CD14-positive monocyte (primary cell): ENCODE measurements around the gene PCDHGA10. TPM values are rescaled to one million over a fixed set of nuclear protein-coding genes. Genes with fewer than 3 reads are reported as not detected.

Source experiments
- DNase-seq, 3 donors: peaks; one replicate each; pipeline ENCODE4 v3.0.0-alpha.2; 2011 to 2022
- H2AFZ ChIP-seq: 2 replicates; pipeline ENCODE4 v1.6.0; 2012; ENCODE audit warnings: mild to moderate bottlenecking, low read depth, low read length, inconsistent platforms; ENCODE audit not compliant: insufficient read depth, poor library complexity, severe bottlenecking
- H3K27ac ChIP-seq, 2 donors: 1 replicate in 1 of 2; 2 replicates in 1 of 2; pipeline ENCODE4 v1.5.1; 2012 to 2013; ENCODE audit warnings: low read length in 2 of 2, control low read depth in 1 of 2, inconsistent platforms in 1 of 2, low read depth in 1 of 2, mild to moderate bottlenecking in 1 of 2
- H3K27me3 ChIP-seq, 2 donors: one replicate each; pipeline versions ENCODE4 v1.6.0 to v1.6.1; 2011 to 2013; ENCODE audit warnings: low read length in 2 of 2; ENCODE audit not compliant: control insufficient read depth in 2 of 2, insufficient read depth in 2 of 2
- H3K36me3 ChIP-seq, 2 donors: replicated peaks in 1 of 2; 1 replicate in 1 of 2; 2 replicates in 1 of 2; pipeline versions ENCODE4 v1.5.1 to v1.6.1; 2012 to 2013; ENCODE audit warnings: low read length in 2 of 2, control low read depth in 1 of 2, inconsistent platforms in 1 of 2, mild to moderate bottlenecking in 1 of 2; ENCODE audit not compliant: insufficient read depth in 2 of 2, control insufficient read depth in 1 of 2
- H3K4me1 ChIP-seq, 2 donors: 1 replicate in 1 of 2; 2 replicates in 1 of 2; pipeline versions ENCODE4 v1.5.1 to v1.6.1; 2012 to 2013; ENCODE audit warnings: low read length in 2 of 2, control low read depth in 1 of 2, inconsistent platforms in 1 of 2, mild to moderate bottlenecking in 1 of 2, moderate library complexity in 1 of 2; ENCODE audit not compliant: insufficient read depth in 2 of 2, control insufficient read depth in 1 of 2
- H3K4me2 ChIP-seq: replicated peaks from 2 replicates; pipeline ENCODE3; 2012; ENCODE audit warnings: low read length, moderate library complexity, mild to moderate bottlenecking; ENCODE audit not compliant: poor library complexity, severe bottlenecking; ENCODE audit errors: extremely low read depth
- H3K4me3 ChIP-seq, 3 experiments: fragments of 200-600 bp in 1 of 3; sonication (generic) in 1 of 3; replicated peaks in 1 of 3; 1 replicate in 2 of 3; 2 replicates in 1 of 3; pipeline ENCODE4 v1.5.1; 2011 to 2013; ENCODE audit warnings: low read length in 3 of 3, mild to moderate bottlenecking in 3 of 3, control low read depth in 2 of 3, low read depth in 2 of 3, inconsistent platforms in 1 of 3, moderate library complexity in 1 of 3
- H3K79me2 ChIP-seq: 2 replicates; pipeline ENCODE4 v1.6.0; 2012; ENCODE audit warnings: mild to moderate bottlenecking, control low read depth, inconsistent platforms, low read length, moderate library complexity; ENCODE audit not compliant: insufficient read depth
- H3K9ac ChIP-seq: 2 replicates; pipeline ENCODE4 v1.6.0; 2017; ENCODE audit warnings: low read length, mild to moderate bottlenecking; ENCODE audit not compliant: insufficient read depth, poor library complexity, severe bottlenecking
- H3K9me3 ChIP-seq, 2 donors: replicated peaks in 1 of 2; 1 replicate in 1 of 2; 2 replicates in 1 of 2; pipeline versions ENCODE4 v1.5.1 to v1.6.1; 2012 to 2013; ENCODE audit warnings: low read length in 2 of 2, control low read depth in 1 of 2; ENCODE audit not compliant: control insufficient read depth in 1 of 2, insufficient read depth in 1 of 2
- H4K20me1 ChIP-seq: 2 replicates; pipeline ENCODE4 v1.6.0; 2012; ENCODE audit warnings: mild to moderate bottlenecking, low read length, control low read depth, moderate library complexity; ENCODE audit not compliant: insufficient read depth
- H3K27ac Mint-ChIP-seq, 7 donors: one replicate each; pipeline ENCODE4 v1.8.0; 2020; ENCODE audit warnings: mild to moderate bottlenecking in 7 of 7, mixed read lengths in 7 of 7, moderate library complexity in 6 of 7, inconsistent platforms in 2 of 7
- H3K27me3 Mint-ChIP-seq, 3 donors: one replicate each; pipeline ENCODE4 v1.8.0; 2021 to 2022; ENCODE audit warnings: low read depth in 3 of 3, mild to moderate bottlenecking in 3 of 3, mixed read lengths in 3 of 3, moderate library complexity in 3 of 3, inconsistent platforms in 1 of 3
- H3K36me3 Mint-ChIP-seq, 2 donors: one replicate each; pipeline ENCODE4 v1.8.0; 2020; ENCODE audit warnings: mixed read lengths in 2 of 2, inconsistent platforms in 1 of 2, mild to moderate bottlenecking in 1 of 2
- H3K4me1 Mint-ChIP-seq: one replicate; pipeline ENCODE4 v1.8.0; 2020; ENCODE audit warnings: mild to moderate bottlenecking, mixed read lengths
- H3K4me3 Mint-ChIP-seq, 2 donors: one replicate each; pipeline ENCODE4 v1.8.0; 2020; ENCODE audit warnings: mild to moderate bottlenecking in 2 of 2, mixed read lengths in 2 of 2, moderate library complexity in 1 of 2
- H3K9me3 Mint-ChIP-seq, 7 donors: one replicate each; pipeline ENCODE4 v1.8.0; 2020 to 2022; ENCODE audit warnings: mixed read lengths in 7 of 7, mild to moderate bottlenecking in 6 of 7, moderate library complexity in 6 of 7, inconsistent platforms in 2 of 7
- WGBS: methylation state at CpG from one replicate; pipeline ENCODE4 v1.1.5; 2013; ENCODE audit warnings: missing lambda C conversion rate; ENCODE audit not compliant: insufficient coverage; 5-methylcytosine and 5-hydroxymethylcytosine counted together
- intact Hi-C, 2 donors: fragments of 100-400 bp; cut with micrococcal nuclease; formaldehyde crosslinking; loops; one replicate each; pipeline versions ENCODE4 v1.15.0 to v1.15.1; 2023
- polyA plus RNA-seq, 3 donors: library from polyadenylated mRNA; depleted of rRNA in 1 of 3; unstranded in 2 of 3; stranded (reverse) in 1 of 3; fragments of 300-500 nt in 2 of 3; fragments of >200 nt in 1 of 3; fragmentation: Illumina TruSeq in 2 of 3; gene quantifications; 1 replicate in 2 of 3; 2 replicates in 1 of 3; pipeline ENCODE4 v1.2.3, GENCODE V29; 2012 to 2021
- TF ChIP-seq, protein P1 (sequence below): fragments of 200-600 bp; IDR thresholded peaks from one replicate; pipeline ENCODE4 v1.8.0; 2022; ENCODE audit warnings: antibody characterized with exemption, mild to moderate bottlenecking

The PCDHGA10 gene
- polyA plus RNA-seq, 3 donors: not detected

- no peaks in the 10 kb centered on the region for H4K20me1 ChIP-seq
- H2AFZ ChIP-seq: no peak overlapping the region
- H3K4me3 ChIP-seq: no peak overlapping the region
- no peak overlapping the region for H3K4me2 ChIP-seq
- no peak overlapping the region for H3K4me3 Mint-ChIP-seq
- H3K9me3 Mint-ChIP-seq: peaks cover 0 to 3% (median 0%) of the 10 kb centered on the region in 7 donors
- H3K4me1 Mint-ChIP-seq: no peaks in the 10 kb centered on the region
- no peaks in the 10 kb centered on the region for H3K9me3 ChIP-seq
- intact Hi-C loops: no loop called here
- no peak overlapping the region for H3K27ac ChIP-seq
- TF ChIP-seq, protein P1, sequence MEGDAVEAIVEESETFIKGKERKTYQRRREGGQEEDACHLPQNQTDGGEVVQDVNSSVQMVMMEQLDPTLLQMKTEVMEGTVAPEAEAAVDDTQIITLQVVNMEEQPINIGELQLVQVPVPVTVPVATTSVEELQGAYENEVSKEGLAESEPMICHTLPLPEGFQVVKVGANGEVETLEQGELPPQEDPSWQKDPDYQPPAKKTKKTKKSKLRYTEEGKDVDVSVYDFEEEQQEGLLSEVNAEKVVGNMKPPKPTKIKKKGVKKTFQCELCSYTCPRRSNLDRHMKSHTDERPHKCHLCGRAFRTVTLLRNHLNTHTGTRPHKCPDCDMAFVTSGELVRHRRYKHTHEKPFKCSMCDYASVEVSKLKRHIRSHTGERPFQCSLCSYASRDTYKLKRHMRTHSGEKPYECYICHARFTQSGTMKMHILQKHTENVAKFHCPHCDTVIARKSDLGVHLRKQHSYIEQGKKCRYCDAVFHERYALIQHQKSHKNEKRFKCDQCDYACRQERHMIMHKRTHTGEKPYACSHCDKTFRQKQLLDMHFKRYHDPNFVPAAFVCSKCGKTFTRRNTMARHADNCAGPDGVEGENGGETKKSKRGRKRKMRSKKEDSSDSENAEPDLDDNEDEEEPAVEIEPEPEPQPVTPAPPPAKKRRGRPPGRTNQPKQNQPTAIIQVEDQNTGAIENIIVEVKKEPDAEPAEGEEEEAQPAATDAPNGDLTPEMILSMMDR: no peak
- no peak overlapping the region for H3K9ac ChIP-seq
- H3K36me3 ChIP-seq: no peaks in the 10 kb centered on the region
- H3K79me2 ChIP-seq: no peaks in the 10 kb centered on the region
- 100% methylated on average over 1 of the region's 3 CpGs for WGBS
- H3K36me3 Mint-ChIP-seq: no peaks in the 10 kb centered on the region
- H3K27me3 ChIP-seq: no peaks in the 10 kb centered on the region
- H3K4me1 ChIP-seq: no peaks in the 10 kb centered on the region
- no peak overlapping the region for H3K27ac Mint-ChIP-seq
- DNase-seq: no peak
- H3K27me3 Mint-ChIP-seq: peaks cover 1 to 11% (median 10%) of the 10 kb centered on the region in 3 donors
These were observed 52.6 kb downstream of the PCDHGA10 start for GRCh38 chr5:141465351-141465750.

Other genes with a start within 250 kb of the PCDHGA10 start
- not detected for gene PCDHB7, start 240.3 kb upstream of the PCDHGA10 start, polyA plus RNA-seq
- gene PCDHB8, start 235.2 kb upstream of the PCDHGA10 start, polyA plus RNA-seq: not detected
- gene PCDHB16, start 230.6 kb upstream of the PCDHGA10 start, polyA plus RNA-seq: not detected
- gene PCDHB9, start 225.8 kb upstream of the PCDHGA10 start, polyA plus RNA-seq: not detected
- gene PCDHB10, start 220.6 kb upstream of the PCDHGA10 start, polyA plus RNA-seq: not detected
- not detected for gene PCDHB11, start 213.4 kb upstream of the PCDHGA10 start, polyA plus RNA-seq
- not detected for gene PCDHB12, start 204.3 kb upstream of the PCDHGA10 start, polyA plus RNA-seq
- gene PCDHB13, start 199.1 kb upstream of the PCDHGA10 start, polyA plus RNA-seq: not detected
- not detected for gene PCDHB14, start 189.6 kb upstream of the PCDHGA10 start, polyA plus RNA-seq
- not detected for gene PCDHB15, start 167.6 kb upstream of the PCDHGA10 start, polyA plus RNA-seq
- gene SLC25A2, start 108.9 kb upstream of the PCDHGA10 start, polyA plus RNA-seq: not detected
- gene TAF7, start 92.2 kb upstream of the PCDHGA10 start, polyA plus RNA-seq: 10 to 100 TPM; 11.8 to 57.5 (median 52.7) TPM
- gene PCDHGA1, start 82.5 kb upstream of the PCDHGA10 start, polyA plus RNA-seq: not detected
- gene PCDHGA2, start 74.2 kb upstream of the PCDHGA10 start, polyA plus RNA-seq: not detected
- gene PCDHGA3, start 69.2 kb upstream of the PCDHGA10 start, polyA plus RNA-seq: not detected
- not detected for gene PCDHGB1, start 62.9 kb upstream of the PCDHGA10 start, polyA plus RNA-seq
- under 1 TPM in 1 of 3 donors, not detected in 2; 0.03 TPM for gene PCDHGA4, start 58.0 kb upstream of the PCDHGA10 start, polyA plus RNA-seq
- gene PCDHGB2, start 53.0 kb upstream of the PCDHGA10 start, polyA plus RNA-seq: under 1 TPM in 1 of 3 donors, not detected in 2; 0.01 TPM
- gene PCDHGA5, start 48.8 kb upstream of the PCDHGA10 start, polyA plus RNA-seq: not detected
- gene PCDHGB3, start 42.7 kb upstream of the PCDHGA10 start, polyA plus RNA-seq: not detected
- gene PCDHGA6, start 39.1 kb upstream of the PCDHGA10 start, polyA plus RNA-seq: not detected
- not detected for gene PCDHGA7, start 30.2 kb upstream of the PCDHGA10 start, polyA plus RNA-seq
- not detected for gene PCDHGB4, start 25.3 kb upstream of the PCDHGA10 start, polyA plus RNA-seq
- gene PCDHGA8, start 20.4 kb upstream of the PCDHGA10 start, polyA plus RNA-seq: not detected
- gene PCDHGB5, start 15.0 kb upstream of the PCDHGA10 start, polyA plus RNA-seq: under 1 TPM in 2 of 3 donors, not detected in 1; 0.01 to 0.08 TPM
- not detected for gene PCDHGA9, start 10.2 kb upstream of the PCDHGA10 start, polyA plus RNA-seq
- gene PCDHGB6, start 5.0 kb upstream of the PCDHGA10 start, polyA plus RNA-seq: under 1 TPM in 2 of 3 donors, not detected in 1; 0.01 to 0.06 TPM
- gene PCDHGB7, start 4.7 kb downstream of the PCDHGA10 start, polyA plus RNA-seq: under 1 TPM in 1 of 3 donors, not detected in 2; 0.04 TPM
- gene PCDHGA11, start 8.1 kb downstream of the PCDHGA10 start, polyA plus RNA-seq: not detected
- under 1 TPM in 1 of 3 donors, not detected in 2; 0.01 TPM for gene PCDHGA12, start 17.5 kb downstream of the PCDHGA10 start, polyA plus RNA-seq
- under 1 TPM in 1 of 3 donors, not detected in 2; 0.33 TPM for gene PCDHGC3, start 63.0 kb downstream of the PCDHGA10 start, polyA plus RNA-seq
- not detected for gene PCDHGC4, start 72.0 kb downstream of the PCDHGA10 start, polyA plus RNA-seq
- gene PCDHGC5, start 76.1 kb downstream of the PCDHGA10 start, polyA plus RNA-seq: not detected
- gene DIAPH1, start 206.0 kb downstream of the PCDHGA10 start, polyA plus RNA-seq: 100 to 1,000 TPM in 1 of 3 donors, 10 to 100 TPM in 2; 60.2 to 140 (median 98.6) TPM
- gene HDAC3, start 223.9 kb downstream of the PCDHGA10 start, polyA plus RNA-seq: 100 to 1,000 TPM in 1 of 3 donors, 10 to 100 TPM in 2; 80.5 to 103 (median 82.3) TPM
- 10 to 100 TPM in 1 of 3 donors, 1 to 10 TPM in 2; 1.0 to 17.3 (median 1.3) TPM for gene RELL2, start 224.0 kb downstream of the PCDHGA10 start, polyA plus RNA-seq
- gene FCHSD1, start 238.4 kb downstream of the PCDHGA10 start, polyA plus RNA-seq: 10 to 100 TPM in 1 of 3 donors, 1 to 10 TPM in 2; 3.0 to 73.3 (median 3.4) TPM